A549 (cell line): Measurements from ENCODE around the gene CTIF.

Experiments
- CTCF ChIP-seq: fragments of >200 bp; sonication (Bioruptor Twin); formaldehyde crosslinking; IDR thresholded peaks from 3 replicates; pipeline ENCODE4 v1.5.1; 2016
- EP300 ChIP-seq, 2 experiments: fragments of >200 bp; sonication (Bioruptor Twin); formaldehyde crosslinking; IDR thresholded peaks; 2 replicates in 1 of 2; 3 replicates in 1 of 2; pipeline ENCODE4 v1.6.1; 2016 to 2017
- NFE2L2 ChIP-seq: fragments of 150-350 bp; conservative IDR thresholded peaks from 2 replicates; pipeline ENCODE4 v1.6.1; 2014; ENCODE audit warnings: low read length
- SMC3 ChIP-seq: fragments of >200 bp; sonication (Bioruptor Twin); formaldehyde crosslinking; IDR thresholded peaks from 3 replicates; pipeline ENCODE4 v1.6.1; 2018; ENCODE audit warnings: inconsistent platforms

GRCh38 chr18:48638451-48638850 is 99.6 kb downstream of the CTIF start:
- TF ChIP-seq EP300 (IDR thresholded peaks at IDR 0.05) = no peak
- TF ChIP-seq CTCF = no peak
- TF ChIP-seq NFE2L2 = no peak
- TF ChIP-seq SMC3 = no peak
